Daoy (cell line): ENCODE results near the gene MUC5AC. TPM values are rescaled to one million over a fixed set of nuclear protein-coding genes. Genes with fewer than 3 reads are reported as not detected.
A peak's percentile ranks its signal among the peaks of the same experiment; 100 is the strongest.
"Not testable (repeated sequence)": the region's sequence is repeated elsewhere in the genome, so short reads cannot be mapped to it uniquely, and the experiment has no call there.

ENCODE experiments used
- DNase-seq: peaks from one replicate; pipeline ENCODE4 v3.0.0-alpha.2; 2015; ENCODE audit warnings: low read depth
- total RNA-seq: library from RNA; depleted of rRNA; stranded (reverse); fragments of >200 nt; shearing (Covaris generic); gene quantifications from 2 replicates; pipeline ENCODE4 v1.2.3, GENCODE V29; 2014

MUC5AC gene
- total RNA-seq, 1 experiment from 2014 or later: not detected

DNA sequence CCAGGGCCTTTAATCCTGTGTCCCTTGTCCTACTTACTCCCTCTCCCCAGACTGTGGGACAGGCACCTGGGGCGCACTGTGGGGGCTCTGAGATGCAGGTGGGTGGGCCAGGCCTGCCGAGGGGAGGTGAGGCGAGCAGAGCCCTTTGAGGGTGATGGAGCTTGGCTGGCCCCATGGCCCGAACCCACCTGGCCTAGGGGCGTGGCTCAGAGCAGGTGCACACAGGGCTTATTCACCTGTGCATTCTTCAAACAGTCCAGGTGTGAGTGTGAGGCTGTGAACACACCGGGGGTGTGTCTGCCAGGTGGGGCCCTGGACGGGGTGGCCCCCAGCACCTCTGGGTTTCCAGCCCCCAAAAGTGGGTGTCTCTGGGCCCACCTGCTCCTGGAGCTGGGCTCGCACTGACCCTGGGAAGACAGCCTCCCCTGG, 9.0 kb upstream of the MUC5AC start:
- no peak for DNase-seq

DNA sequence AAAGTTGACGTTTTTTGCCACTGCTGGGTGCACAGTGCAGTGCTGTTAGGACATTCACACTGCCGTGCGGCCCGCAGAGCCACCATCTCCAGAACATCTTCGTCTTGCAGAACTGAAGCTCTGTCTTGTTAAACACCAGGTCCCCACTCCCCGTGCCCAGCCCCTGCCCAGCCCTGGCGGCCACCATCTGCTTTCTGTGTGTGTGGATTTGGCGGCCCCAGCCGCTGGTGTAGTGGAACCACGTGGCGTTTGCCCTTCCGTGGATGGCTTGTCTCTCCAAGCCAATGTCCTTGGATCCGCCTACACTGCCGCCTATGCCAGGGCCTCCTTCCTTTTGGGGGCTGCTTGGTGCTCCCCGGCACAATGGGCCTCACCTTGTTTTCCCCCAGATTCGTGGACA, 8.2 kb upstream of the MUC5AC start:
- DNase-seq: no peak

DNA sequence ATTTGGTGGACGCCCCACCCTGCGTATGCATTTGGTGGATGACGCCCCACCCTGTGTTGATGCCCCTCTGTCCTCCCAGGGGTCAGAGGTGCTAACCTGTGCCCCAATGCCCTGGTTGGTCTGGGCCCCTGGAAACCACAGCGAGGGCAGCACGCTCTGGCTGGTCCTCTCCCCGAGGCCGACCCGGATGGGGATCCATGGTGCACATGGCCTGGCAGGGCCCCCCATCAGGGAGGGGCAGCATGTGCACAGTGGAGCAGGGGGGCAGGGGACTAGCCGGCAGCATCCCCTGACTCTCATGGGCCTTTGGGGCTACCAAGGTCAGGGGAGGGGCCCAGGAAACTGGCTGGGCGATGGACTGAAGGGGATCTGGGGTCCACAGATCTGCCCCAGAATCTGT, 7.6 kb upstream of the MUC5AC start:
- no peak for DNase-seq

DNA sequence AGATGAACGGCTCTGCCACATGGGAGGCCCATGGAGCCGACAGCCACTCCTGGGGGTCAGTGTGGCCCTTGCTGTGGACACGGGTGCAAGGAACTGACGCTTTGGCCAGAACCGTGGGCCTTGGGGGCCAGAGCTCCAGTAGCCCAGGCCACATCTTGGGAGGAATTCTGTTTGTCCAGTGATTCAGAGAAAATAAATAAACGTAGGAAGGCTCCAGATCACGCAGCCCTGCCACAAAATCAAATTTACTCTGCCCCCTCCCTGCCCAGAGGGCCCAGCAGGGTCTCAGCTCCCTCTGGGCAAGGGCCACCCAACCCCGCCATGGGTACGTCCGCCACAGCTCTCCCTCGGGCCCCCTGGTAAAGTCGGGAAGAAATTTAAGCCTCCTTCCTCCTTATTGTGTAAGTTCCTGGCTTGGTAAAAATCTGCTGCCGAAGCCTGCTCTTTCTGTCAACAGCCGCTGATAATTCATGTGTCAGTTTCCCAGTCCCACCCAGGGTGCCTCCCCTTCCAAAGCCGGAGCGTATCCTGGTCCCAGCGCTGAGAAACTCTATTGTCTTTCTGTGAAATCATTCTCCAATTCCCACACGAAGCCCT, 6.9 kb upstream of the MUC5AC start:
- DNase-seq: peak; percentile 61

DNA sequence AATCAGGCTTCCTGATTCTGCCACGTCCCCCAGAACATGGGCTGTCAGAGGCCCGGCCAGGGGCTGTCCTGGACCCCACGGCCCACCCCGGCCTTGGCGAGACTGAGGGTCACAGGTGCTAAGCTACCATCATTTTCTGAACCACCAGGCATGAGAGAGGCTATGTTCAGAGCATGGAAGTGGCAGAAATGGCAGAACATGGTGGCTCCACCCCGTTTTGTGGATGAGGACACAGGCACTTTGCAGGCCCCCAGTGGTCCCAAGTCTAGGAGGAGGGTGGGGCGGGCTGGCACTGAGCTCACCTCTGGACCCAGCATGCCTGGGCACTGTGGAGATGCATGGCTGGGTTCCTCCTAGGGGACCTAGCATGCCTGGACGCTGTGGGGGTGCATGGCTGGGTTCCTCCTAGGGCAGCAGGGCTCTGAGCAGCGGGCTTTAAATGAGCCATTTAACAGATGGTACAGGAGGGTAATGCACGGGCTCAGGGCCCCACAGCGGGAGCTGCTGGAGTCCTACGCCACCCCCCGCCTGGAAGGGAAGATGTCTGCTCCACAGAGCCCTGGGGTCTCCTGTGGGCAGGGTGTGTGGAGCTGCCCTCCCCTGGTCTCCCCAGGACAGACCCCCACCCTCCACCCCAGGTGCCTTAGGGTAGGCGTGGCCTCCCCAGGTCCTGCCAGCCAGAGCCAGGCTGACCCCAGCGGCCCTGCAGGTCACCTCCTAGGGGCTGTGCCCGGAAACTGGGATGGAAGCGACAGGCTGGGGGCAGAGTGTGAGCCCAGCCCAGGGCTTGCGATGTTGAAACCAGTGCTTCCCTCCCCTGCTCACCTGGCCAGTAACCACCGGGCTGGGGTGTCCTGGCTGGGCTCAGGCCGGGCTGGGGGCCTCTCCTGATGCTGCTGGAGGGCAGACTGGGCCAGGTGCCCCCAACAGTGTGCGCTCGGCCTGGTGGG, 6.1 kb upstream of the MUC5AC start:
- DNase-seq: peak; percentile 29

- DNase-seq: peak; percentile 86
Observed at GRCh38 chr11:1152316-1153104, 5.2 kb upstream of the MUC5AC start.

- DNase-seq: peak; percentile 52
Observed at GRCh38 chr11:1153105-1153950, 4.4 kb upstream of the MUC5AC start.

- peak; percentile 87 for DNase-seq
Observed at GRCh38 chr11:1153951-1154493, 3.7 kb upstream of the MUC5AC start.

DNA sequence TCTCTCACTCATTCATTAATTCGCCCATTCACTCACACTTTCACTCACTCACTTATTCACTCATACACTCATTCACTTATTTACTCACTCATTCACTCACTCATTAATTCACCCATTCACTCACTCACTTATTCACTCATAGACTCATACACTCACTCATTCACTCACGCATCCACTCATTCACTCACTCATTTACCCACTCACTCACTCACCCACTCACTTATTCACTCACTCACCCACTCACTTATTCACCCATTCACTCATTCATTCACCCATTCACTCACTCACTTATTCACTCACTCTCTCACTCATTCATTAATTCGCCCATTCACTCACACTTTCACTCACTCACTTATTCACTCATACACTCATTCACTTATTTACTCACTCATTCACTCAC, 3.1 kb upstream of the MUC5AC start:
- not testable (repeated sequence) for DNase-seq

- no peak for DNase-seq
Observed at GRCh38 chr11:1155274-1155693, 2.5 kb upstream of the MUC5AC start.

- DNase-seq: no peak
Observed at GRCh38 chr11:1156506-1157340, 1.0 kb upstream of the MUC5AC start.

DNA sequence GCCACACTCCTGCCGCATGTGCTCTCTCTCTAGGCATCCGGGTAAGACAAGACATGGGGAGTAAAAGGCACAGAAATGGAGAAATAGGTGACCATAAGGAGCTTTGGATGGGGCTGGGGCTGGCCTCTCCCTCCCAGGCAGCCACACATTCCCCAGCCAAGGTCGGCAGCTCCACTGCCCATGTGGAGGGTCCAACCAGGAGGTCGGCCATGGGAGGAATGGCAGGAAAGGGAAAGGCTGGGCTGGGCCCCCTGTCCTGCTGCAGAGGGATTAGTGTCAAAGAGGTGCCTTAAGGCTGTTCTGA, 460 bp upstream of the MUC5AC start:
- no peak for DNase-seq

- DNase-seq: no peak
Observed at GRCh38 chr11:1158681-1159487, 1.1 kb downstream of the MUC5AC start.

DNA sequence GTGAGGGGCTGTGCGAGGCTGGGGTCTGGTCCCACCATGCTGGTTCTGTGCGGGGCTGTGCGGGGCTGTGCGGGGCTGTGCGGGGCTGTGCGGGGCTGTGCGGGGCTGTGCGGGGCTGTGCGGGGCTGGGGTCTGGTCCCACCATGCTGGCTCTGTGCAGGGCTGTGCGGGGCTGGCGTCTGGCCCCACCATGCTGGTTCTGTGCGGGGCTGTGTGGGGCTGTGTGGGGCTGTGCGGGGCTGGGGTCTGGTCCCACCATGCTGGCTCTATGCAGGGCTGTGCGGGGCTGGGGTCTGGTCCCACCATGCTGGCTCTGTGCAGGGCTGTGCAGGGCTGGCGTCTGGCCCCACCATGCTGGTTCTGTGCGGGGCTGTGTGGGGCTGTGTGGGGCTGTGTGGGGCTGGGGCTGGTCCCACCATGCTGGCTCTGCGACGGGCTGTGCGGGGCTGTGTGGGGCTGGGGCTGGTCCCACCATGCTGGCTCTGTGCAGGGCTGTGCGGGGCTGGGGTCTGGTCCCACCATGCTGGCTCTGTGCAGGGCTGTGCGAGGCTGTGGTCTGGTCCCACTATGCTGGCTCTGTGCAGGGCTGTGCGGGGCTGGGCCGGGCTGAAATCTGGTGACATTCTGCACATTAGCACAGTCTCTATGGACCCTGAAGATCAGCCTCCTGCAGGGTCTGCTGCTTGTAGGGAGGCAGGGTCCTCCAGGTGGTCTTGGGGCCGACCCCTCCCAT, 1.9 kb downstream of the MUC5AC start:
- DNase-seq: not testable (repeated sequence)

DNA sequence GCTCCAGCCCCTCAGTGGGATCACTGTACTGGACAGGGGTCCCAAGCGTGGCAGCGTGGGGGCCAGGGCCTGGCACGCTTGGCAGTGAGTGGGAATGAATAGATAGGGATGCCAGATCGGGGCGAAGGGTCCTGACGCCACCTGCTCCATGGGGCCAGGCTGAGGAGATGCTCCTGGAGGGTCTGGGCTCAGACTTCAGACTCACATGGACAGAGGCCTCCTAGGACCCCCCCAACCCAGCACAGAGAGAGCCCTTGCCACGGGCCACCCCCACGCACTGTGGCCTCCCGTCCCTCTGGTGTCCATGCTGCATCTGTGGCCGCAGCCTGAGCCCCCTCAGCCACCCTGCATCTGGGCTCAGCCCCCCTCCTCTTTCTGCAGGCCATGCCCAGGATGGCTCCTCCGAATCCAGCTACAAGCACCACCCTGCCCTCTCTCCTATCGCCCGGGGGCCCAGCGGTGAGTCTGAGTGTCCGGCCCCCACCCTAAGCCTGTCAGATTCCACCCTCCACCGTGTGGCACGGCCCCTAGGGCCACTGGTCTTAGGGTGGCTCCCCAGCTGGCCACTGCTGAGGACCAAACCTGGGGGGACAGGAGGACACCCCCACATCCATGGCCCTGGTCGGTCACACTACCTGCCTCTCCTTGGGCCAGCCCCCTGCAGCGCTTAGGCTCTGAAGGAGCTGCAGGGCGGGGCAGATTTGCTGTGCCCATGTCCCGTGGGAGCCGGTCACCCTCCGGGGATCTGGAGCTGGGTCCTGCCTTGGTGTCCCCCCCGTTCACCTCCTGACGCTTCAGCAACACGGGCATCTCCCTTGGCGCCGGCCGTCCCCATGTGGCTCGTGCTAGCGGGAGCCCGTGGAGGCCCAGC, 2.7 kb downstream of the MUC5AC start:
- DNase-seq: no peak

GRCh38 chr11:1161410-1162137, 3.8 kb downstream of the MUC5AC start:
- DNase-seq: no peak

GRCh38 chr11:1162138-1162475, 4.4 kb downstream of the MUC5AC start:
- no peak for DNase-seq
